GM13976 (cell line): Measurements from ENCODE around the gene RABEP2.
A peak's percentile ranks its signal among the peaks of the same experiment; 100 is the strongest.
"Not testable (repeated sequence)": the region's sequence is repeated elsewhere in the genome, so short reads cannot be mapped to it uniquely, and the experiment has no call there.

ENCODE experiments used
- DNase-seq: peaks from one replicate; pipeline ENCODE4 v3.0.0; 2012; ENCODE audit warnings: low spot score
- in situ Hi-C: fragments of 300-500 bp; cut with MboI; formaldehyde crosslinking; loops from one replicate; pipeline ENCODE4 v1.12.0; 2022; ENCODE audit warnings: low sequenced_read_pairs, mixed read lengths, inconsistent platforms; ENCODE audit not compliant: unreplicated experiment
- TF ChIP-seq, protein P1 (sequence below): IDR thresholded peaks from 2 replicates; pipeline ENCODE4 v1.5.1; 2012; ENCODE audit warnings: borderline replicate concordance, mild to moderate bottlenecking; ENCODE audit not compliant: insufficient read depth; ENCODE audit errors: extremely low read depth, missing control alignments, control extremely low read depth

Gene RABEP2

DNA sequence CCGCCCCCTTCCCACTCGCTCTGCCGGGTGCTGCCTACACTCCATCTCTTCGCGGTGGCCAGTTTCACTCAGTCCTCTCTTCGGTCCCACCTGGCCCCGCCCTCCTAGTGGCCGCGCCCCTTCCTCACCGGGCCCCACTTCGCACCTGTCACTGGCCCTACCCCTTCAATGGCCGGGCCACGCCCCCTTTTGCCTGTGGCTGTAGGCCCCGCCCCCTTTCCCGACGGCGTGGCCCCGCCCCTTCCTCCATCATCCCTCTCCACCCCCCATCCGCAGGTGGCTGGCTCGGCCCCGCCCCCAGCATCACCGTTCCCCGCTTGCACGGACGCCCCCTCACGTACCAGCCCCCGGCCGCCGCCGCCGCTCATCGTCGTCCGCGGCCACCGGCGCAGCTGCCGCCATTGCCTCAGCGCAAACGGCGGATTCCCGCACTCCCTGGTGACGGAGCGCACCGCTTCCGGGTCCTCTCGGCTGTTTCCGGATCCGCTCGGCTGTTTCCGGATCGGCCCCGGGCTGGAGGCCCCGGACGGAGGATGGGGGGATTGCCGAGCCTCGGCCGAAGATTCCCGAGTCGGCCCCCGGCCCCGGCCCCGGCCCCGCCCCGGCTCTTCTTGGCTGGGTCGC is at the start of gene RABEP2:
TSS of gene RABEP2 (minus strand) at position 477 of the 624 bp plus-strand sequence. CDS start at position 402, 75 bp downstream.
- DNase-seq, result peak; percentile 99
- in situ Hi-C loops, result no loop called here
- TF ChIP-seq, protein P1, sequence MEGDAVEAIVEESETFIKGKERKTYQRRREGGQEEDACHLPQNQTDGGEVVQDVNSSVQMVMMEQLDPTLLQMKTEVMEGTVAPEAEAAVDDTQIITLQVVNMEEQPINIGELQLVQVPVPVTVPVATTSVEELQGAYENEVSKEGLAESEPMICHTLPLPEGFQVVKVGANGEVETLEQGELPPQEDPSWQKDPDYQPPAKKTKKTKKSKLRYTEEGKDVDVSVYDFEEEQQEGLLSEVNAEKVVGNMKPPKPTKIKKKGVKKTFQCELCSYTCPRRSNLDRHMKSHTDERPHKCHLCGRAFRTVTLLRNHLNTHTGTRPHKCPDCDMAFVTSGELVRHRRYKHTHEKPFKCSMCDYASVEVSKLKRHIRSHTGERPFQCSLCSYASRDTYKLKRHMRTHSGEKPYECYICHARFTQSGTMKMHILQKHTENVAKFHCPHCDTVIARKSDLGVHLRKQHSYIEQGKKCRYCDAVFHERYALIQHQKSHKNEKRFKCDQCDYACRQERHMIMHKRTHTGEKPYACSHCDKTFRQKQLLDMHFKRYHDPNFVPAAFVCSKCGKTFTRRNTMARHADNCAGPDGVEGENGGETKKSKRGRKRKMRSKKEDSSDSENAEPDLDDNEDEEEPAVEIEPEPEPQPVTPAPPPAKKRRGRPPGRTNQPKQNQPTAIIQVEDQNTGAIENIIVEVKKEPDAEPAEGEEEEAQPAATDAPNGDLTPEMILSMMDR, result no peak

DNA sequence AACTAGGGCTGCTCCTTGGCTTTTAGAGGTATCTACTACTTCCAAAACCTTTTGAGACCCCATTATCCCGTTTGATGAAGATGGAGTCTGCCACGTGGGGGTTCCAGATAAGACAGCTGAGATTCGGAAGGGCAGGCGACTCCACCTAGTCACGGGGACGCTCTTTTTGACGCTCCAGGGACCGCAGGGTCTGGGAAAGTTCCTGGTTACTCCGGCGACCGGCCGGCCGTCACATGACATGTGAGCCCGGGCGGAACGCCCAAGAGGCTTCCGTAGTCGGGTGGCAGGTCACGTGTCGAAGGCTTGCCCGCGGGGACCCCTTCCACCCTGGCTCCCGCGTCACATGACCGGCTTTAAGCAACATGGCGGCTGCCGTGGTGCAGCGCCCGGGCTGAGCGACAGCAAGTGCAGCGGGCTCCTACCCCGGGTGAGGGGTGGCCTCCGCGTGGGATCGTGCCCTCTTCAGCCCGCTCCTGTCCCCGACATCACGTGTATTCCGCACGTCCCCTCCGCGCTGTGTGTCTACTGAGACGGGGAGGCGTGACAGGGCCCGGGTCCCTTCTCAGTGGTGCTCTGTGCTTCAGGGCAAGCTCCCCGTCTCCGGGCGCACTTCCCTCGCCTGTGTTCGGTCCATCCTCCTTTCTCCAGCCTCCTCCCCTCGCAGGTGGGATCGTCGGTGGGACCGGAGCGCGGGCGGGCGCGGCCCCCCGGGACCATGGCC is 49.6 kb upstream of the RABEP2 start, which contains the start of gene SPNS1:
TSS of gene SPNS1 (plus strand) at position 342 of the 721 bp plus-strand sequence. CDS start at position 716, 374 bp downstream.
- TF ChIP-seq, protein P1, result no peak
- in situ Hi-C loops, result no loop called here
- DNase-seq, result peak; percentile 99

- no peak for DNase-seq
- in situ Hi-C loops, result no loop called here
- TF ChIP-seq, protein P1, result peak; percentile 54
Measured at GRCh38 chr16:28974007-28974436, 49.0 kb upstream of the RABEP2 start.

DNA sequence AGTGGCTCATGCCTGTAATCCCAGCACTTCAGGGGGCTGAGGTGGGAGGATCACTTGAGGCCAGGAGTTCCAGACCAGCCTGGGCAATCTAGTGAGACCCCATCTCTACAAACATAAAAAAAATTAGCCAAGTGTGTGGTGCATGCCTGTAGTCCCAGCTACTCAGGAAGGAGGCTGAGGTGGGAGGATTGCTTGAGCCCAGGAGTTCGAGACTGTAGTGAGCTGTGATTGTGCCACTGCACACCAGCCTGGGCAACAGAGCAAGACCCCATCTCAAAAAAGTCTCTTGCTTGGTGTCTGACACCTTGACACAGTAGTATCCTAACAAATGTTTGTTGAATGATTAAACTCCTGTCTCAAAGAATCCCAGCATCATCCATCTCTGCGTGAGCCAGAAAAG is 44.7 kb upstream of the RABEP2 start:
- in situ Hi-C loops, DNase-seq: not testable (repeated sequence)

- TF ChIP-seq, protein P1, result no peak
- no peak for DNase-seq
- in situ Hi-C loops, result no loop called here
Measured at GRCh38 chr16:28967156-28967555, 42.1 kb upstream of the RABEP2 start.

GRCh38 chr16:28964496-28964895 is 39.5 kb upstream of the RABEP2 start:
- TF ChIP-seq, protein P1, result no peak
- in situ Hi-C loops, result no loop called here
- no peak for DNase-seq

DNA sequence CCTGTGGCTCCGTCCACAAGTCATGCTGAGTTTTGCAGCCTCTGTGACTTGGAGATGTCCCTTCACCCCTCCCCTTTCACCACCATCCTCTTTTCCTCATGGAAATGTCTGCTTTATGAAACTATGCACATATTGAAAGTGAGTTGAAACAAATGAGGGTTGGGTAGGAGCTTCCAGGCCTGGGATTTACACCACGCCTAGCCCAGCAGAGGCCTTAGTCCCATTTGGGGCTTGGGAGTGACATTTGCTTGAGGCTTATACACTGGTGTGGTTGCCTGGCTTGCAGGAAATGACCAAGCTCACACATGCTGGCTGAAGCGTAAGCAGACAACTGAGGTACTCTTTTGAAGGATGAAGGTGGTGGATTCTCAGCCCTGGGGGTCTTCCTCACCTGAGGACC is 39.0 kb upstream of the RABEP2 start:
- DNase-seq, result no peak
- in situ Hi-C loops, result no loop called here

More for the DNA sequence above, 39.0 kb upstream of the RABEP2 start:
- TF ChIP-seq, protein P1, result no peak
